GM12878 (cell line): Measurements from ENCODE around the gene PLS3. TPM values are rescaled to one million over a fixed set of nuclear protein-coding genes. Genes with fewer than 3 reads are reported as not detected.
A peak's percentile ranks its signal among the peaks of the same experiment; 100 is the strongest.

Experiments
- ATAC-seq: fragments of 200-7000 bp; cut with Tn5 transposase; 3 replicates; pipeline ENCODE4 v1.9.1; 2020; ENCODE audit warnings: mild to moderate bottlenecking, moderate library complexity
- BruUV-seq: library from RNA; stranded (reverse); fragments of 400-500 nt; replicated peaks from 2 replicates; lab custom pipeline; 2021; lab: Mats Ljungman, UMichigan
- CTCF ChIA-PET: fragments of 300-600 bp; sonication (Branson Sonifier 250); formaldehyde crosslinking; extraction: SDS; loops from one replicate; lab custom pipeline; 2021; ENCODE audit warnings: inconsistent platforms; lab: Yijun Ruan, JAX
- POLR2A ChIA-PET: fragments of 350-600 bp; formaldehyde crosslinking; extraction: SDS; loops from one replicate; lab custom pipeline; 2021; ENCODE audit warnings: inconsistent platforms; lab: Charles Lee
- RAD21 ChIA-PET: fragments of 300-600 bp; sonication (Branson Sonifier 250); formaldehyde crosslinking; loops from one replicate; lab custom pipeline; 2023; ENCODE audit warnings: antibody characterized with exemption; ENCODE audit not compliant: unreplicated experiment; lab: Charles Lee
- SMC1A ChIA-PET: fragments of 300-600 bp; sonication (Branson Sonifier 250); formaldehyde crosslinking; loops from one replicate; lab custom pipeline; 2023; ENCODE audit not compliant: unreplicated experiment, uncharacterized antibody; lab: Charles Lee
- DNase-seq: peaks from one replicate; pipeline ENCODE4 v3.0.0-alpha.2; 2011; ENCODE audit warnings: low read depth, low spot score
- FAIRE-seq: peaks from 3 replicates; lab custom pipeline; 2011; peaks lifted over from hg19 to GRCh38; lab: Jason Lieb, UNC
- H2AFZ ChIP-seq: 2 replicates; pipeline ENCODE4 v1.6.0; 2011; ENCODE audit warnings: low read depth, low read length, control low read depth; ENCODE audit not compliant: control insufficient read depth
- H3K27ac ChIP-seq: 2 replicates; pipeline ENCODE4 v1.5.1; 2011; ENCODE audit warnings: control low read depth; ENCODE audit not compliant: control insufficient read depth, insufficient read depth
- H3K27me3 ChIP-seq, 2 experiments: replicated peaks in 1 of 2; 2 replicates each; pipeline versions ENCODE4 v1.6.0 to v1.6.1; 2011; ENCODE audit warnings: low read length in 1 of 2; ENCODE audit not compliant: control insufficient read depth in 2 of 2, insufficient read depth in 2 of 2
- H3K36me3 ChIP-seq, 2 experiments: 2 replicates each; pipeline ENCODE4 v1.5.1; 2011; ENCODE audit warnings: low read length in 1 of 2; ENCODE audit not compliant: control insufficient read depth in 2 of 2, insufficient read depth in 2 of 2
- H3K4me1 ChIP-seq: 2 replicates; pipeline ENCODE4 v1.6.1; 2011; ENCODE audit warnings: mild to moderate bottlenecking, low read length, moderate library complexity, mixed read lengths; ENCODE audit not compliant: control insufficient read depth, insufficient read depth
- H3K4me2 ChIP-seq: 2 replicates; pipeline ENCODE4 v1.6.0; 2011; ENCODE audit warnings: control low read depth; ENCODE audit not compliant: control insufficient read depth, insufficient read depth
- H3K4me3 ChIP-seq: fragments of 200-600 bp; sonication (generic); 2 replicates; pipeline ENCODE4 v1.5.1; 2016
- H3K79me2 ChIP-seq: 2 replicates; pipeline ENCODE4 v1.6.0; 2011; ENCODE audit warnings: low read length; ENCODE audit not compliant: control insufficient read depth, insufficient read depth
- H3K9ac ChIP-seq: 2 replicates; pipeline ENCODE4 v1.8.0; 2011; ENCODE audit warnings: low read length, control low read depth, mixed read lengths; ENCODE audit not compliant: control insufficient read depth, insufficient read depth
- H3K9me3 ChIP-seq: replicated peaks from 3 replicates; pipeline ENCODE4 v1.5.1; 2011; ENCODE audit warnings: mild to moderate bottlenecking, low read length; ENCODE audit not compliant: control insufficient read depth, insufficient read depth
- H4K20me1 ChIP-seq: 2 replicates; pipeline ENCODE4 v1.6.0; 2011; ENCODE audit not compliant: control insufficient read depth, insufficient read depth
- BHLHE40 ChIP-seq, 2 experiments: fragments of 450-650 bp in 1 of 2; IDR thresholded peaks; 2 replicates each; pipeline ENCODE4 v1.6.1; 2011 to 2017; ENCODE audit warnings: low read depth in 2 of 2, borderline replicate concordance in 1 of 2, improper control_type of control experiment in 1 of 2, low read length in 1 of 2, mild to moderate bottlenecking in 1 of 2
- CEBPZ ChIP-seq: fragments of 150-350 bp; IDR thresholded peaks from 2 replicates; pipeline ENCODE4 v1.6.1; 2016; ENCODE audit warnings: low read depth, low read length
- E2F4 ChIP-seq: IDR thresholded peaks from 2 replicates; pipeline ENCODE4 v1.6.1; 2012; ENCODE audit warnings: low read depth, low read length, improper control_type of control experiment
- IRF5 ChIP-seq: fragments of 450-650 bp; IDR thresholded peaks from 2 replicates; pipeline ENCODE4 v1.6.1; 2017; ENCODE audit warnings: borderline replicate concordance
- PKNOX1 ChIP-seq: fragments of 450-650 bp; IDR thresholded peaks from 2 replicates; pipeline ENCODE4 v1.6.1; 2016; ENCODE audit warnings: mild to moderate bottlenecking
- RBBP5 ChIP-seq: fragments of 200-600 bp; sonication (generic); conservative IDR thresholded peaks from 2 replicates; pipeline ENCODE4 v1.6.1; 2016
- SMAD5 ChIP-seq: IDR thresholded peaks from 2 replicates; pipeline ENCODE4 v1.6.1; 2016; ENCODE audit warnings: antibody characterized with exemption, low read depth
- SP1 ChIP-seq: IDR thresholded peaks from one replicate; pipeline ENCODE4 v1.6.1; 2011; ENCODE audit warnings: low read depth, low read length
- ZNF622 ChIP-seq: fragments of 450-650 bp; IDR thresholded peaks from 2 replicates; pipeline ENCODE4 v1.6.1; 2017; ENCODE audit warnings: mild to moderate bottlenecking, inconsistent platforms
- ZNF687 ChIP-seq: fragments of 450-650 bp; IDR thresholded peaks from 2 replicates; pipeline ENCODE4 v1.6.1; 2017; ENCODE audit warnings: mild to moderate bottlenecking, moderate library complexity
- WGBS: methylation state at CpG from one replicate; pipeline ENCODE4 v1.1.6; 2016; ENCODE audit warnings: low lambda C conversion rate; ENCODE audit not compliant: insufficient replicate concordance, insufficient coverage; ENCODE audit errors: missing lambda C conversion rate; 5-methylcytosine and 5-hydroxymethylcytosine counted together
- in situ Hi-C: fragments of 300-500 bp; cut with MboI; formaldehyde crosslinking; loops from 9 replicates; pipeline ENCODE4 v1.14.3; 2018; ENCODE audit warnings: mixed read lengths
- intact Hi-C: fragments of 100-400 bp; cut with micrococcal nuclease; formaldehyde crosslinking; loops from one replicate; pipeline ENCODE4 v1.14.2; 2022; ENCODE audit not compliant: unreplicated experiment
- polyA plus RNA-seq, 11 experiments: library from polyadenylated mRNA; depleted of rRNA in 4 of 11; unstranded in 6 of 11; stranded (reverse) in 5 of 11; fragments of >200 nt; fragmentation: Nextera tagmentation in 4 of 11; fragmentation: Illumina TruSeq in 1 of 11; extraction: Ambion mirVana in 4 of 11; extraction: Trizol in 1 of 11; gene quantifications; 1 replicate in 1 of 11; 2 replicates in 10 of 11; pipeline versions ENCODE4 v1.2.1 to v1.2.3, GENCODE V29; 2011 to 2016; ENCODE audit warnings: inconsistent platforms in 2 of 11, missing spikeins in 2 of 11, low read depth in 1 of 11
- total RNA-seq, 4 experiments: library from RNA; depleted of rRNA in 3 of 4; stranded (reverse); fragments of >200 nt in 3 of 4; fragmentation: Illumina TruSeq in 1 of 4; extraction: Trizol in 1 of 4; gene quantifications; 2 replicates each; pipeline versions ENCODE4 v1.2.1 to v1.2.3, GENCODE V29; 2013 to 2021

Gene PLS3
- total and polyA plus RNA-seq, 10 of the 15 experiments (the other 5 are each of a cell fraction or from before 2014, with no cell fraction given), result 47.6 to 236 (median 174) TPM

GRCh38 chrX:115642311-115642710 lies 81.3 kb downstream of the PLS3 start:
- no peak overlapping the region for H2AFZ ChIP-seq
- POLR2A ChIA-PET, result no interaction called here
- no TSS peak for BruUV-seq
- ATAC-seq (peak; percentile 48), FAIRE-seq (no peak), DNase-seq (no peak)
- H3K9ac ChIP-seq, result no peak overlapping the region
- intact Hi-C loops (loop anchor here (2.0 kb wide), 1 partner anchor 416 kb away; no protein-coding TSS in a partner anchor), in situ Hi-C loops (no loop called here)
- RAD21 ChIA-PET, result interaction anchor here (0.9 to 3.8 kb wide), 17 partner anchors 9 to 309 kb away, joined by 3 to 79 read pairs (median 4); no protein-coding TSS in a partner anchor
- no peak overlapping the region for H3K4me3 ChIP-seq
- H3K27me3 ChIP-seq, result no peaks in the 10 kb centered on the region
- no peaks in the 10 kb centered on the region for H3K79me2 ChIP-seq
- H3K9me3 ChIP-seq, result no peaks in the 10 kb centered on the region
- 4% methylated on average over 2 of the region's 2 CpGs for WGBS
- no peak overlapping the region for H3K4me2 ChIP-seq
- H4K20me1 ChIP-seq, result no peaks in the 10 kb centered on the region
- no peak overlapping the region for H3K27ac ChIP-seq
- CTCF ChIA-PET, result interaction anchor here (0.6 to 12.7 kb wide), 26 partner anchors 8 to 310 kb away, joined by 3 to 216 read pairs (median 6); no protein-coding TSS in a partner anchor
- SMC1A ChIA-PET, result interaction anchor here (0.6 to 8.4 kb wide), 24 partner anchors 8 to 413 kb away, joined by 3 to 135 read pairs (median 5); partner anchors contain the start of gene PLS3
- no peaks in the 10 kb centered on the region for H3K4me1 ChIP-seq
- H3K36me3 ChIP-seq, result no peaks in the 10 kb centered on the region
- TF ChIP-seq E2F4, result no peak
- TF ChIP-seq BHLHE40 (IDR thresholded peaks at IDR 0.05; ENCODE audit: borderline replicate concordance in 1 of 2, low read depth in 2 of 2, low read length in 1 of 2), result no peak
- no peak for TF ChIP-seq SMAD5
- no peak for TF ChIP-seq PKNOX1
- TF ChIP-seq SP1, result no peak
- no peak for TF ChIP-seq ZNF622
- no peak for TF ChIP-seq CEBPZ
- TF ChIP-seq ZNF687, result no peak
- TF ChIP-seq IRF5, result no peak
- no peak for TF ChIP-seq RBBP5
